Fibroblast of lung (primary cell): Measurements from ENCODE around the gene SLC24A3. TPM values are rescaled to one million over a fixed set of nuclear protein-coding genes. Genes with fewer than 3 reads are reported as not detected.
A peak's percentile ranks its signal among the peaks of the same experiment; 100 is the strongest.

Experiments used
- DNase-seq, 2 donors: peaks; one replicate each; pipeline versions ENCODE4 v3.0.0 to v3.0.0-alpha.2; 2010; ENCODE audit warnings: low read depth in 2 of 2
- H2AFZ ChIP-seq: 2 replicates; pipeline ENCODE4 v1.5.1; 2012; ENCODE audit warnings: low read length, control low read depth, inconsistent platforms
- H3K27ac ChIP-seq: 2 replicates; pipeline ENCODE4 v1.5.1; 2011; ENCODE audit warnings: low read length, control low read depth; ENCODE audit not compliant: insufficient read depth
- H3K27me3 ChIP-seq: 2 replicates; pipeline ENCODE4 v1.5.1; 2011; ENCODE audit warnings: mild to moderate bottlenecking, low read length; ENCODE audit not compliant: control insufficient read depth, insufficient read depth
- H3K36me3 ChIP-seq: 2 replicates; pipeline ENCODE4 v1.5.1; 2011; ENCODE audit warnings: low read length; ENCODE audit not compliant: control insufficient read depth, insufficient read depth
- H3K4me1 ChIP-seq: 2 replicates; pipeline ENCODE4 v1.5.1; 2011; ENCODE audit warnings: low read length; ENCODE audit not compliant: control insufficient read depth, insufficient read depth; ENCODE audit errors: extremely low read depth
- H3K4me2 ChIP-seq: 2 replicates; pipeline ENCODE4 v1.5.1; 2011; ENCODE audit warnings: low read length, control low read depth; ENCODE audit not compliant: insufficient read depth; ENCODE audit errors: extremely low read depth
- H3K4me3 ChIP-seq, 4 experiments: fragments of 200-600 bp in 1 of 4; sonication (generic) in 1 of 4; replicated peaks in 1 of 4; 2 replicates each; pipeline ENCODE4 v1.5.1; 2011 to 2016; ENCODE audit warnings: low read length in 4 of 4, low read depth in 3 of 4, mild to moderate bottlenecking in 3 of 4, control low read depth in 2 of 4, inconsistent platforms in 1 of 4, mixed read lengths in 1 of 4; ENCODE audit not compliant: insufficient read depth in 1 of 4; ENCODE audit errors: control extremely low read depth in 1 of 4
- H3K79me2 ChIP-seq: 2 replicates; pipeline ENCODE4 v1.5.1; 2012; ENCODE audit warnings: mild to moderate bottlenecking, low read length, inconsistent platforms; ENCODE audit not compliant: control insufficient read depth, insufficient read depth
- H3K9ac ChIP-seq: 2 replicates; pipeline ENCODE4 v1.5.1; 2011; ENCODE audit warnings: mild to moderate bottlenecking, low read length, control low read depth; ENCODE audit not compliant: insufficient read depth
- H3K9me3 ChIP-seq: 2 replicates; pipeline ENCODE4 v1.5.1; 2012; ENCODE audit warnings: low read depth, low read length; ENCODE audit not compliant: control insufficient read depth, insufficient read depth
- H4K20me1 ChIP-seq: 2 replicates; pipeline ENCODE4 v1.5.1; 2011; ENCODE audit warnings: low read length; ENCODE audit not compliant: control insufficient read depth, insufficient read depth; ENCODE audit errors: extremely low read depth
- CTCF ChIP-seq, 2 donors: IDR thresholded peaks in 1 of 2; conservative IDR thresholded peaks in 1 of 2; 1 replicate in 1 of 2; 2 replicates in 1 of 2; pipeline ENCODE4 v1.5.1; 2011 to 2012; ENCODE audit warnings: low read length in 2 of 2, control low read depth in 1 of 2, inconsistent platforms in 1 of 2, low read depth in 1 of 2, mild to moderate bottlenecking in 1 of 2
- EZH2 ChIP-seq: IDR thresholded peaks from 2 replicates; pipeline ENCODE4 v1.5.1; 2012; ENCODE audit warnings: low read length, control low read depth, mild to moderate bottlenecking; ENCODE audit errors: missing control alignments
- polyA plus RNA-seq, 2 donors: library from polyadenylated mRNA; depleted of rRNA in 1 of 2; stranded (reverse) in 1 of 2; unstranded in 1 of 2; fragments of >200 nt; gene quantifications; 2 replicates each; pipeline ENCODE4 v1.2.1, GENCODE V29; 2011 to 2012; ENCODE audit warnings: missing spikeins in 1 of 2
- total RNA-seq: library from RNA; depleted of rRNA; stranded (reverse); fragments of >200 nt; gene quantifications from 2 replicates; pipeline ENCODE4 v1.2.1, GENCODE V29; 2014

The SLC24A3 gene
- total and polyA plus RNA-seq, 2 donors (not counting 1 experiment from before 2014, with no cell fraction given) = 0.03 to 1.8 TPM

GRCh38 chr20:19232997-19233794, 20.8 kb downstream of the SLC24A3 start:
- no peaks in the 10 kb centered on the region for H3K4me1 ChIP-seq
- H3K9me3 ChIP-seq = no peaks in the 10 kb centered on the region
- DNase-seq = no peak
- no peak overlapping the region for H3K27ac ChIP-seq
- H3K4me3 ChIP-seq = no peak overlapping the region
- H3K79me2 ChIP-seq = no peaks in the 10 kb centered on the region
- no peaks in the 10 kb centered on the region for H3K27me3 ChIP-seq
- no peak overlapping the region for H3K4me2 ChIP-seq
- H2AFZ ChIP-seq = no peak overlapping the region
- no peaks in the 10 kb centered on the region for H4K20me1 ChIP-seq
- TF ChIP-seq CTCF (conservative IDR thresholded peaks at IDR 0.05 in 1 of 2, IDR thresholded peaks at IDR 0.05 in 1 of 2; ENCODE audit: low read depth in 1 of 2, low read length in 2 of 2) (no peak), EZH2 (no peak)
- H3K9ac ChIP-seq = no peak overlapping the region
- H3K36me3 ChIP-seq = no peaks in the 10 kb centered on the region

- TF ChIP-seq EZH2 = no peak
- TF ChIP-seq CTCF (conservative IDR thresholded peaks at IDR 0.05 in 1 of 2, IDR thresholded peaks at IDR 0.05 in 1 of 2; ENCODE audit: low read depth in 1 of 2, low read length in 2 of 2) = no peak
- H3K9ac ChIP-seq = no peak overlapping the region
These were observed 24.1 kb downstream of the SLC24A3 start for GRCh38 chr20:19236371-19237055.

GRCh38 chr20:19241440-19241839, 29.0 kb downstream of the SLC24A3 start:
- Histone ChIP-seq H3K27me3 (no peaks in the 10 kb centered on the region), H4K20me1 (no peaks in the 10 kb centered on the region), H3K36me3 (no peaks in the 10 kb centered on the region), H3K27ac (no peak overlapping the region), H3K4me2 (no peak overlapping the region), H3K4me1 (no peaks in the 10 kb centered on the region), H3K9me3 (no peaks in the 10 kb centered on the region), H3K9ac (no peak overlapping the region), H3K79me2 (no peaks in the 10 kb centered on the region), H2AFZ (no peak overlapping the region), H3K4me3 (no peak overlapping the region)
- DNase-seq = peak in 1 of 2 donors; percentile 1
- TF ChIP-seq EZH2 = no peak
- TF ChIP-seq CTCF (conservative IDR thresholded peaks at IDR 0.05 in 1 of 2, IDR thresholded peaks at IDR 0.05 in 1 of 2; ENCODE audit: low read depth in 1 of 2, low read length in 2 of 2) = no peak

More at GRCh38 chr20:19236371-19237055, 24.1 kb downstream of the SLC24A3 start:
- H2AFZ ChIP-seq = no peak overlapping the region
- H3K9me3 ChIP-seq = no peaks in the 10 kb centered on the region
- no peaks in the 10 kb centered on the region for H3K27me3 ChIP-seq
- H3K4me2 ChIP-seq = no peak overlapping the region
- no peaks in the 10 kb centered on the region for H3K4me1 ChIP-seq
- no peaks in the 10 kb centered on the region for H4K20me1 ChIP-seq
- no peak for DNase-seq
- no peak overlapping the region for H3K27ac ChIP-seq
- no peaks in the 10 kb centered on the region for H3K79me2 ChIP-seq
- no peak overlapping the region for H3K4me3 ChIP-seq
- no peaks in the 10 kb centered on the region for H3K36me3 ChIP-seq
